Limb (tissue), 2 donors: ENCODE data around the gene LPAR5.

Source experiments
- DNase-seq, 2 donors: peaks; one replicate each; pipeline ENCODE4 v3.0.0-alpha.2; 2016; ENCODE audit errors: extremely low spot score in 2 of 2

The LPAR5 gene

GRCh38 chr12:6635856-6636531, at the start of gene LPAR5:
Gene LPAR5 (minus strand): TSS chr12:6635959. CDS start chr12:6621248, 14,711 bp downstream.
- DNase-seq: no peak

- peak in 1 of 2 donors; percentile 31 for DNase-seq
These were observed 48.9 kb upstream of the LPAR5 start for GRCh38 chr12:6684609-6685008.

GRCh38 chr12:6676962-6677361, 41.2 kb upstream of the LPAR5 start:
- DNase-seq: no peak

- no peak for DNase-seq
These were observed 36.4 kb upstream of the LPAR5 start for GRCh38 chr12:6672143-6672542.

- DNase-seq: no peak
These were observed 31.9 kb upstream of the LPAR5 start for GRCh38 chr12:6667559-6668210.

- no peak for DNase-seq
These were observed 30.5 kb upstream of the LPAR5 start for GRCh38 chr12:6666211-6666610.

GRCh38 chr12:6664902-6665301, 29.1 kb upstream of the LPAR5 start:
- DNase-seq: no peak

- peak; percentile 96 to 99 for DNase-seq
These were observed 27.4 kb upstream of the LPAR5 start, which contains the start of gene ING4 for GRCh38 chr12:6662906-6663742. Gene ING4 (minus strand): TSS chr12:6663119. CDS start chr12:6663101, 18 bp downstream.

GRCh38 chr12:6662602-6662905, 26.8 kb upstream of the LPAR5 start:
- no peak for DNase-seq

- DNase-seq: no peak
These were observed 18.2 kb upstream of the LPAR5 start for GRCh38 chr12:6653987-6654386.

GRCh38 chr12:6653342-6653741, 17.6 kb upstream of the LPAR5 start:
- no peak for DNase-seq

- DNase-seq: no peak
These were observed 16.6 kb upstream of the LPAR5 start for GRCh38 chr12:6652391-6652790.

- DNase-seq: no peak
These were observed 15.1 kb upstream of the LPAR5 start for GRCh38 chr12:6650832-6651231.

GRCh38 chr12:6647083-6647604, 11.4 kb upstream of the LPAR5 start, which contains the start of gene ACRBP:
Gene ACRBP (minus strand): TSS chr12:6647432. CDS start chr12:6647366, 66 bp downstream.
- DNase-seq: peak; percentile 30 to 76

GRCh38 chr12:6646276-6647082, 10.7 kb upstream of the LPAR5 start:
- DNase-seq: no peak

GRCh38 chr12:6644903-6645302, 9.1 kb upstream of the LPAR5 start:
- DNase-seq: peak in 1 of 2 donors; percentile 36

- no peak for DNase-seq
These were observed 8.5 kb upstream of the LPAR5 start for GRCh38 chr12:6644257-6644596.

GRCh38 chr12:6643569-6644256, 8.0 kb upstream of the LPAR5 start:
- no peak for DNase-seq

- no peak for DNase-seq
These were observed 5.4 kb upstream of the LPAR5 start for GRCh38 chr12:6641131-6641530.

- DNase-seq: no peak
These were observed 4.7 kb upstream of the LPAR5 start for GRCh38 chr12:6640497-6640896.
